Right cardiac atrium (tissue), 5 donors: ENCODE results near the gene PDGFD. TPM values are rescaled to one million over a fixed set of nuclear protein-coding genes. Genes with fewer than 3 reads are reported as not detected.

ENCODE experiments used
- ATAC-seq, 2 donors: fragments of 200-7000 bp; cut with Tn5 transposase; one replicate each; pipeline versions ENCODE4 v1.8.0 to v1.9.1; 2020; ENCODE audit warnings: moderate library complexity in 2 of 2, mild to moderate bottlenecking in 1 of 2
- DNase-seq, 3 donors: peaks; one replicate each; pipeline ENCODE4 v3.0.0-alpha.2; 2020
- H3K27ac ChIP-seq: one replicate; pipeline ENCODE4 v1.5.1; 2013; ENCODE audit warnings: mild to moderate bottlenecking, low read length, control low read depth, moderate library complexity
- H3K27me3 ChIP-seq: one replicate; pipeline ENCODE4 v1.6.1; 2013; ENCODE audit not compliant: control insufficient read depth, insufficient read depth
- H3K4me1 ChIP-seq: one replicate; pipeline ENCODE4 v1.6.1; 2013; ENCODE audit warnings: low read length; ENCODE audit not compliant: control insufficient read depth, insufficient read depth
- H3K4me3 ChIP-seq: one replicate; pipeline ENCODE4 v1.5.1; 2013; ENCODE audit warnings: low read length, control low read depth
- H3K9me3 ChIP-seq: one replicate; pipeline ENCODE4 v1.6.1; 2013; ENCODE audit warnings: low read length; ENCODE audit not compliant: control insufficient read depth
- WGBS: extraction: QIAGEN DNeasy Blood & Tissue Kit; methylation state at CpG from one replicate; pipeline ENCODE4 v1.1.7; 2013; 5-methylcytosine and 5-hydroxymethylcytosine counted together
- intact Hi-C, 4 donors: fragments of 100-400 bp; cut with DNase I; formaldehyde crosslinking; loops; one replicate each; pipeline versions ENCODE4 v1.11.0 to v1.14.0; 2022 to 2023
- polyA plus RNA-seq: library from polyadenylated mRNA; stranded (reverse); fragments of 200-250 nt; gene quantifications from one replicate; pipeline ENCODE4 v1.2.3, GENCODE V29; 2013
- total RNA-seq, 4 donors: library from RNA; stranded (reverse); fragmentation: NEBNext Ultra II Directional; extraction: Animal tissue kit (Norgen Biotek cat#: 25700); gene quantifications; one replicate each; pipeline ENCODE4 v1.2.1, GENCODE V29; 2021
- donor health status: healthy with polysubstance abuse.
- donor health status: DM: no; HTN: yes; CAD: no.
- donor health status: DM: no; HTN: no; CAD: no.
- donor health status: DM: no; HTN: yes; CAD: no; lungs with severe emphysema.
- donor health status: DM: yes; HTN: yes; CAD: no.

Gene PDGFD
- total and polyA plus RNA-seq, 5 donors, result 10.5 to 20.1 (median 15.8) TPM

DNA sequence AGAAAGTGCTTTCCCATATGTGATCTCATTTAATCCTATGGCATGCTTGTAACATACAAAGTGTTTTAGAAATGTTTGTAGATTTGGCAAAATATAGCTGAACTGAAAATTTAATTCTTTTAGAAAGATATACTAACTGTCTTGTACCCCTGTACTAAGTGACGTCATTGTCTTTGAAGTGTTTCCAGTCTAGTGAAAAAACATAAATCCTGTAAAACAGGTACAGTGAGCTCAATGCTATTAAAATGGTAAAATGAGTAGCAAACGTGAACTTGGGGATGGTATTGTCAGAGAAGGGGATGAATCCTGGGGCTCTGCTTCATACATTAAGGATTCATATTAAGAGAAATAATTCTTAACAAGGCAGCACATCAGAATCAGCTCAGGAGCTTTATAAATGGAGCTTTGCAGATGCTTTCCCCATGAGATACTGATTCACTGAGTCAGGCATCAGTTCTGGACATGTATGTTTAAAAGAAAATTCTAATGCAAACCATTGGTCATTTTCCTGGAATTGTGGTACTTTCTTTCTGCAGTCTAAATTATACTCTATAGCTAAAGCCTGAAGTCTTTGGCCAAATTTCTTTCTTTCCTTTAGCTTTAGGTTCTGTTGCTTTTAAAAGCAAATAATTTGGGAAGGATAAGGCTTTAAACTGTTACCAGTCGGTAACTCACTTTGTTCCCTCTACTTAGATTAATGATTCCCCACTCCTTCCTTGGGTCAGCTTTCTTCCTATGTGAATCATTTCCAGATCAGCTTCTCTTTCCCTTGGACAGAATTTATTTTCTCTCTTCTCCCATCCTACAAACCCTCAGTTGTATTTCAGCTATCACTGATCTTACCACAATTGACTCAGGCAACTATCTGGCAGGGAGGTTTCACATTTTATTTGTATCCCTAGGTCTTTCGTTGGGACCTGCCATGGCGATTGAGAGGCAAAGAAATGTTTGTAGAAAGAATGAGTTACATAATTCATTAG, 185.0 kb downstream of the PDGFD start:
- H3K4me1 ChIP-seq, result no peaks in the 10 kb centered on the region
- WGBS, result 93% methylated on average over 5 of the region's 5 CpGs
- no peak overlapping the region for H3K27ac ChIP-seq
- DNase-seq (no peak), ATAC-seq (no peak)
- H3K9me3 ChIP-seq, result no peaks in the 10 kb centered on the region
- H3K4me3 ChIP-seq, result no peak overlapping the region
- H3K27me3 ChIP-seq, result no peaks in the 10 kb centered on the region
- intact Hi-C loops, result no loop called here

DNA sequence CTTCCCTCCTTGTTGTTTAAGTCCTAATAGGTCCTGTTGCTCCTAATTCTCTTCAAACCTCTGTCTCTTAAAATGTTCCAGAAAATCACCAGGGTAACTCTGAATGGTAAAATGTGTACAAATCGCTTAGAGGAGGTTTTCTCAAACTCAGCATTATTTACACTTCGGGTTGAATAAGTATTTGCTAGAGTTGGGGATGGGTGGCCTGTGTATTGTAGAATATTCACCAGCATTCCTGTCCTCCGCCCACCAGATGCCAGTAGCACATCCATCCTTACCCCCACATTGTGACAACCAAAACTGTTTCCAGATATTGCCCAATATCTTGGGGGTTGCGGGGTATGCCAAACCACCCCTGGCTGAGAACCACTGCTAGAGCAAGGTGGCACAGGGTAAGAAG, 191.9 kb downstream of the PDGFD start:
- WGBS, result 95% methylated on average over 4 of the region's 4 CpGs

DNA sequence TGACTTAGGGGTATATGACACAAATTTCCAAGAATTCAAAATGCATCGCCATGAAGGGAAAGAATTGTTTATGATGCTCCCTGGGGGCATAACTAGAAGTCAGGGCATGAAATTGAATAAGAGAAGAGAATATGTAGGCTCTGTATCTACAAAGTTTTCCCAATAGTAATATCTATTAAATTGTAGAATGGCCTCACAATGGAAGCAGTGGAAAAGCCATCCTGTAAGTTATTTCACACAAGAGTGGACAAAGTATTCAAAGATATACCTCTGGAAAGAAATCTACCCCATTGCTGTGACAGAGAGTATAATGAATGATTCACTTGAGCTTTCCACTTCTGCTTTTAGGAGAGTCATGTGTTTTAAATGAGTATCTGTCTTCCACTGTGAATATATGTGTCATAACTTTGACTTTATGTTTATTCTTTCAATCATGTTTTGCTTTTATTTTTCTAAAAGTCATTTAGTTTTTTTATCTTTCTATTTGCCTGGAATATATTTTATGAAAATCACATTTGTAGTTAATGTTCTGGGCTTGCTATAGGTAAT, 193.2 kb downstream of the PDGFD start:
- H3K9me3 ChIP-seq, result no peaks in the 10 kb centered on the region
- 89% methylated on average over 1 of the region's 1 CpG for WGBS
- H3K4me1 ChIP-seq, result no peaks in the 10 kb centered on the region
- DNase-seq, result no peak
- H3K4me3 ChIP-seq, result no peak overlapping the region
- no peak for ATAC-seq
- no peak overlapping the region for H3K27ac ChIP-seq
- intact Hi-C loops, result no loop called here
- H3K27me3 ChIP-seq, result no peaks in the 10 kb centered on the region

More for the DNA sequence above, 191.9 kb downstream of the PDGFD start:
- Histone ChIP-seq H3K4me1 (no peaks in the 10 kb centered on the region), H3K9me3 (no peaks in the 10 kb centered on the region), H3K4me3 (no peak overlapping the region), H3K27me3 (no peaks in the 10 kb centered on the region), H3K27ac (no peak overlapping the region)
- intact Hi-C loops, result no loop called here
- ATAC-seq (no peak), DNase-seq (no peak)

DNA sequence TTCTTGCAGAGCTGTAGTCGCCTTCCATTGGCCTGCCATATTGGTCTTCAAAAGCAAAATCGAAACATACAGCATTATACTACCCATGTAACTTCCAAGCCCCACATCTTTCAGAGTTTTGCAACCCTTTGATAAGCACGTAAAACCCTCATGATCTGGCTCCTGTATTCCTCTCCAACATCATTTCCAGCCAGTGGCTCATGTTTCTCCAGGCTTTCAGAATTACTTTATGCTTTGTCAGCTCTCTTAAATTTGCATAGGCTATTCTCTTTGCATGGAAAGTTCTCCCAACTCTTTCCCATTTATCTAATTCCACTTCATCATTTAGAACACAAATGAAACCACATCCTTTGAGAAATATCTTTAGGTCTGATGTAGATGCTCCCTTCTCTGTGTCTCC, 195.3 kb downstream of the PDGFD start:
- no peak overlapping the region for H3K4me3 ChIP-seq
- DNase-seq (no peak), ATAC-seq (no peak)
- H3K4me1 ChIP-seq, result no peaks in the 10 kb centered on the region
- intact Hi-C loops, result no loop called here
- 83% methylated on average over 3 of the region's 3 CpGs for WGBS
- no peak overlapping the region for H3K27ac ChIP-seq
- no peaks in the 10 kb centered on the region for H3K9me3 ChIP-seq
- no peaks in the 10 kb centered on the region for H3K27me3 ChIP-seq

DNA sequence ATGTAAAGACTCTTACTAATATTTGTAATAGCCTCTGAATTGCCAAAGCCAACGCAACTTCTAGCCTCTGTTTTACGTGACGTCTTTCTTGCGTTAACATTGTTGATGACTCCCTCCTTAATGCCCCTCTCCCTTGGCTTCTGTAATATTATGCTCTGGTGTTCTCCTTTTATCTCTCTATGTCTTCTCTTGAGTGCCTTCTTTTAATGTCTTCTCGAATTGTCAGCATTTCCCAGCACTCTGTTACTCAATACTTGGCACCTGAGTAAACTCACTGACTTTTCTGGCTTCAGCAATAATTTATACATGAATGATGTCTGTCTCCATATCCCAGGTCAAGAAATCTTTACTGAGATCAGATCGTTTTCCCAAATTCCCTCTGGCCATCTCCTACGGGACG, 196.0 kb downstream of the PDGFD start:
- intact Hi-C loops, result no loop called here
- Histone ChIP-seq H3K27ac (no peak overlapping the region), H3K4me1 (no peaks in the 10 kb centered on the region), H3K27me3 (no peaks in the 10 kb centered on the region), H3K9me3 (no peaks in the 10 kb centered on the region), H3K4me3 (no peak overlapping the region)
- WGBS, result 88% methylated on average over 8 of the region's 8 CpGs
- ATAC-seq, result no peak
- DNase-seq, result no peak

DNA sequence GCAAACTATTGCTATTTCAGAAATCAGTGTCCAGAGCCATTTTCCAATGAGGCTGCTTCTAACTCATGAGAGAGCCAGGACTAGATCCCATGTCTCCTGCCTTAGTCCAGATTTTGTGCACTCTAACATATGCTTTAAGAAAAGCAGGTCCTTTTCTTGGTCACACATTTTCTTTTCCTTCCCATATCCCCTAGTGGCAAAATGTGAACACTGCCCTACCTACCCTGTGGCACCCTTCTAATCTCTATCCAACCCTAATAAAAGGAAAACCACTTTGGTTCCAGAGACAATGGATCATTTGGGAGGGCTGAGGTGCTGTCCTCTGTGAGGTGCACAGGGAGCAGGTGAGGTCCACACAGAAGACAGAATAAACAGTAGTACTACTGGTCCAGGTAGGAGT, 199.6 kb downstream of the PDGFD start:
- H3K27ac ChIP-seq, result no peak overlapping the region
- no peaks in the 10 kb centered on the region for H3K4me1 ChIP-seq
- ATAC-seq, result no peak
- no peaks in the 10 kb centered on the region for H3K9me3 ChIP-seq
- DNase-seq, result no peak
- no peaks in the 10 kb centered on the region for H3K27me3 ChIP-seq
- intact Hi-C loops, result no loop called here
- no peak overlapping the region for H3K4me3 ChIP-seq

DNA sequence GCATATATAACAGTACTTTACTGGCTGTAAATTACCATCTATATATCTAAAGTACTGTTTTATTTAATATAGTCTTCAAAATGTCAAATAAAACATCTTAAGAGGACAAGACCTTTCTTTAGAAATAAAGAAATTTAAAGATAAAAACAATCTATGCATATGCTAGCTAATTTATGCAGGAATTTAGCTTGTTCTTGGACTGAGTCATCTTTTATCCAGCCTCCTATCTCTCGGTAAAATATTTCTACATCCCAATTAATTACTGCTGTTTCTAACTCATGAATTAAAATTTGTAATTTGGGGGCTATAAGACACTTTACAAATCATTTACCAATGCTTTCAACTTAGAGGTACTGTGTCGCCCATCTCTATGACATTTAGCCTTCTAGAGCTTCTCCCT, 200.3 kb downstream of the PDGFD start:
- no peaks in the 10 kb centered on the region for H3K9me3 ChIP-seq
- H3K4me1 ChIP-seq, result no peaks in the 10 kb centered on the region
- intact Hi-C loops, result no loop called here
- ATAC-seq, result no peak
- H3K27me3 ChIP-seq, result no peaks in the 10 kb centered on the region
- H3K27ac ChIP-seq, result no peak overlapping the region
- 86% methylated on average over 2 of the region's 2 CpGs for WGBS
- H3K4me3 ChIP-seq, result no peak overlapping the region
- no peak for DNase-seq

DNA sequence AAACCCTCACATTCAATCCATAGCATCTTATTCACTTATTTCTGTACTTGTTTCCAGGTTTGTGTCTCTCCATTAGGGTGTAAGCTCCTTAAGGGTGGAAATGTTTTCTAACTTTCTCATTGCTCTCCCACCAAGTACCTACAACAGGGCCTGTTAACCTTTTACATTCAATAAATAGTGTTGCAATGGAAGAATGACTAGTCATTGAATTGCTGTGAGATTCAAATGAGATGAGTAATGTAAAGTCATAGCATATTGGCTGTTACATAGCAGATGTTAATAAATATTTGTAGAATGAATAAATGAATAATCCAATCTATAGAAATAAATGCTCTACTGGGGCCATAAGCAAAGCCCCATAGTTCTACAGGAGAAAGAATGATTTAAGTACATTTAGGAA, 202.9 kb downstream of the PDGFD start:
- no peak for ATAC-seq
- Histone ChIP-seq H3K9me3 (no peaks in the 10 kb centered on the region), H3K27me3 (no peaks in the 10 kb centered on the region), H3K27ac (no peak overlapping the region), H3K4me1 (no peaks in the 10 kb centered on the region), H3K4me3 (no peak overlapping the region)
- no peak for DNase-seq
- intact Hi-C loops, result no loop called here

DNA sequence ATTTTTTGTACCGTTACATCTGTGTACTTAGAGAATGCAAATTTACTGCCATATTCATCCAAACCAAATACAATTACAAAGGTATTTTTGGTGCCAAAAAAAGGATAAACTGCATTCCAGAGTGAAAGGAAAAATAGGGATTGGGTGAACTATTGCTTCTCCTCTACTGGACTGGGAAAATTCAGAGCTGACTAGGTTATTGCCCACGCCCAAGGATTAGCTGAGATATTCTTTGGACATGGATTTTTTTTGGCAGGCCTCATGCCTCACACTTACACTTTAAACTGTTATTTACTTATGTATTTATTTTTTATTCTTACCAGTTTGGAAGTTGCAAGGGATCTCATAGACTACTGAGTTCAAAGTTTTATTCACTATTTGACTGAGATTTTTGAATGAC, 203.8 kb downstream of the PDGFD start:
- Histone ChIP-seq H3K9me3 (no peaks in the 10 kb centered on the region), H3K4me1 (no peaks in the 10 kb centered on the region), H3K4me3 (no peak overlapping the region), H3K27ac (no peak overlapping the region), H3K27me3 (no peaks in the 10 kb centered on the region)
- 85% methylated on average over 2 of the region's 2 CpGs for WGBS
- intact Hi-C loops, result no loop called here
- DNase-seq (no peak), ATAC-seq (no peak)

DNA sequence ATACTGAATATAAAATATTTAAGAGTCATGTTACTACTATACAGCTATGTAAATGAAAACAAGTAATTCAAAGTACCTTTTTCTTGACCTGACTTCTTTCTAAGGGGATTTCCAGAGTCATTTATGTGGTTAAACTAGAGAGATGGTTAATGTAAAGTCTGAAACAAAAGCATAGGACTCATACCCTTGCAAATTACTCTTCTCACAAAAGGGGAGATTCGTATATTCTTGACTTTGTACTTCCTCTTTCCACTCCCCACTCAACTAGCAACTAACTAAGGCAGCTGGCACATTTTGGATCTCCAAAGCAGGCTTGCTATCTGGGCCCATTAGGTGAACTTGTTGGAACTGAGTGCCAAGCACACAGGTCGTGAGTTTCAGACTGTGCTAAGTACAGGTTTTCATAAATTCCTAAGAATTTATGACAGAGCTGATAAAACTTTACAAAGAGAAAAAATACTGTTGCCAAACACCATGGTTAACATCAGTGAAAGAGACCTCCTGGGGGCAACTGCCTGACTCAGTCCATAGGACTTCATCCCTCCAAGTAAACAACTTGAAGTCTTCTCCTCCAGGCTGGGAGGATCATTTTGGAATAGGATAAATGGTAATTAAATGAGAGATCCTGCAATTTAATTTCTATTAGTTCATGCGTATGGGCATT, 204.5 kb downstream of the PDGFD start:
- intact Hi-C loops, result no loop called here
- ATAC-seq (no peak), DNase-seq (no peak)
- WGBS, result 77% methylated on average over 3 of the region's 3 CpGs
- Histone ChIP-seq H3K9me3 (no peaks in the 10 kb centered on the region), H3K4me1 (no peaks in the 10 kb centered on the region), H3K4me3 (no peak overlapping the region), H3K27me3 (no peaks in the 10 kb centered on the region), H3K27ac (no peak overlapping the region)

DNA sequence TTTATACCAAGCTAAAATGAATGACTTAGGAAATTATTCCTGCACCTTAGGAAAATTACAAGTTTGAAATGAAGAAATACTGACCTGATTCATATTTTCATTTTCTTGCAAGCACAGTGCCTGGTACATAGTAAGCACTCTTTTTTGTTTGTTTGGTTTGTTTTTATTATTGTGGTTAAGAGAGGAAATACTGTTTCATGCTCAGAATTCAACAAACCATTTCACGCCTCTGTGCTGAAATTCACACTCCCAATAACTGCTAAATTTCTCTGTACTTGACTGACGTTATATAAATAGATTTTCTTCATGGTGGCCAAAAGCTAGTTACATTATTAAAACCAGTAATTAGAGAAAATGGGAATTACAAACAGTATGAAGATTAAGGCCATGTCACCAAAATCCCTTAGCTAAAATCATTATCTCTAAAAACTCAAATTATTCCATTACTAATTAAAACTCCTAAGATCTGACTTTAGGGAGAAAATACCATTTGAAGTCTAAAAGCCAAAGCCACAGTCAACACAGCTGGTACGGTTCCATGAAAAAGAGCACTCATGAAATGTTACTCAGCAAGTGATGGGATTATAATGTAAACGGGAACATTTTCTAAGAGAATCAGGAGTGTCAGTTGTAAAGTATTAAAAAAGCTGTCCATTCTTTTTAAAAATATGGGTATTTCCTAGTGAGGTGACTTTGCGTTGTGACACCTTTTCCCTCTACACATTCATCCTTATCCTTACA, 205.3 kb downstream of the PDGFD start:
- 86% methylated on average over 5 of the region's 5 CpGs for WGBS
- Histone ChIP-seq H3K4me3 (no peak overlapping the region), H3K27ac (no peak overlapping the region), H3K27me3 (no peaks in the 10 kb centered on the region), H3K4me1 (no peaks in the 10 kb centered on the region), H3K9me3 (no peaks in the 10 kb centered on the region)
- DNase-seq (no peak), ATAC-seq (no peak)
- intact Hi-C loops, result no loop called here
